Uterus (tissue), 4 donors: ENCODE data around the gene SSH2. TPM values are rescaled to one million over a fixed set of nuclear protein-coding genes. Genes with fewer than 3 reads are reported as not detected.

Source experiments
- DNase-seq, 2 donors: peaks; one replicate each; pipeline ENCODE4 v3.0.0-alpha.2; 2019 to 2020
- H3K27ac ChIP-seq, 2 donors: fragments of 200-600 bp; sonication (generic); 1 replicate in 1 of 2; 2 replicates in 1 of 2; pipeline ENCODE4 v1.5.1; 2016 to 2018
- H3K27me3 ChIP-seq, 2 donors: fragments of 200-600 bp; sonication (generic); one replicate each; pipeline ENCODE4 v1.5.1; 2018 to 2019; ENCODE audit warnings: control low read depth in 1 of 2
- H3K36me3 ChIP-seq, 2 donors: fragments of 200-600 bp; sonication (generic); one replicate each; pipeline ENCODE4 v1.5.1; 2019; ENCODE audit warnings: control low read depth in 1 of 2
- H3K4me1 ChIP-seq, 2 donors: fragments of 200-600 bp; sonication (generic); one replicate each; pipeline ENCODE4 v1.5.1; 2018 to 2019; ENCODE audit warnings: control low read depth in 1 of 2
- H3K4me3 ChIP-seq, 2 donors: fragments of 200-600 bp; sonication (generic); 1 replicate in 1 of 2; 2 replicates in 1 of 2; pipeline ENCODE4 v1.5.1; 2018 to 2019; ENCODE audit warnings: mild to moderate bottlenecking in 1 of 2
- H3K9me3 ChIP-seq, 2 donors: fragments of 200-600 bp; sonication (generic); one replicate each; pipeline ENCODE4 v1.5.1; 2019; ENCODE audit warnings: control low read depth in 1 of 2
- POLR2A ChIP-seq, 2 donors: fragments of 450-650 bp; IDR thresholded peaks; one replicate each; pipeline ENCODE4 v1.6.1; 2016; ENCODE audit warnings: antibody characterized with exemption in 2 of 2, mild to moderate bottlenecking in 1 of 2, moderate library complexity in 1 of 2
- intact Hi-C: fragments of 100-400 bp; cut with DNase I; formaldehyde crosslinking; loops from one replicate; pipeline ENCODE4 v1.15.1; 2023; ENCODE audit warnings: low total_unique reads
- total RNA-seq, 4 donors: library from RNA; depleted of rRNA in 3 of 4; stranded (reverse); fragments of >200 nt in 3 of 4; gene quantifications; one replicate each; pipeline versions ENCODE4 v1.1.0 to v1.2.4, GENCODE V29; 2014 to 2023
- TF ChIP-seq, protein P1 (sequence below), 4 experiments: fragments of 200-600 bp in 2 of 4; fragments of 450-650 bp in 2 of 4; sonication (generic) in 2 of 4; IDR thresholded peaks; one replicate each; pipeline ENCODE4 v1.5.1; 2016 to 2019; ENCODE audit warnings: antibody characterized with exemption in 4 of 4, mild to moderate bottlenecking in 2 of 4, moderate library complexity in 1 of 4
- donor health status: DM: yes; HTN: yes; CAD: no.

SSH2 gene
- total RNA-seq, 4 donors from 2014 or later = 6.9 to 36.9 (median 11.5) TPM

GRCh38 chr17:29720551-29720950 lies 209.5 kb downstream of the SSH2 start:
- Histone ChIP-seq H3K4me3 (no peak overlapping the region), H3K4me1 (peaks cover 0 to 7% of the 10 kb centered on the region in 2 donors), H3K36me3 (no peaks in the 10 kb centered on the region), H3K27me3 (no peaks in the 10 kb centered on the region), H3K27ac (peak overlapping the region in 1 of 2 donors; percentile 78), H3K9me3 (no peaks in the 10 kb centered on the region)
- TF ChIP-seq, protein P1, sequence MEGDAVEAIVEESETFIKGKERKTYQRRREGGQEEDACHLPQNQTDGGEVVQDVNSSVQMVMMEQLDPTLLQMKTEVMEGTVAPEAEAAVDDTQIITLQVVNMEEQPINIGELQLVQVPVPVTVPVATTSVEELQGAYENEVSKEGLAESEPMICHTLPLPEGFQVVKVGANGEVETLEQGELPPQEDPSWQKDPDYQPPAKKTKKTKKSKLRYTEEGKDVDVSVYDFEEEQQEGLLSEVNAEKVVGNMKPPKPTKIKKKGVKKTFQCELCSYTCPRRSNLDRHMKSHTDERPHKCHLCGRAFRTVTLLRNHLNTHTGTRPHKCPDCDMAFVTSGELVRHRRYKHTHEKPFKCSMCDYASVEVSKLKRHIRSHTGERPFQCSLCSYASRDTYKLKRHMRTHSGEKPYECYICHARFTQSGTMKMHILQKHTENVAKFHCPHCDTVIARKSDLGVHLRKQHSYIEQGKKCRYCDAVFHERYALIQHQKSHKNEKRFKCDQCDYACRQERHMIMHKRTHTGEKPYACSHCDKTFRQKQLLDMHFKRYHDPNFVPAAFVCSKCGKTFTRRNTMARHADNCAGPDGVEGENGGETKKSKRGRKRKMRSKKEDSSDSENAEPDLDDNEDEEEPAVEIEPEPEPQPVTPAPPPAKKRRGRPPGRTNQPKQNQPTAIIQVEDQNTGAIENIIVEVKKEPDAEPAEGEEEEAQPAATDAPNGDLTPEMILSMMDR (IDR thresholded peaks at IDR 0.05) = no peak
- TF ChIP-seq POLR2A (IDR thresholded peaks at IDR 0.05) = no peak
- DNase-seq = no peak
- intact Hi-C loops = no loop called here

- no peak overlapping the region for H3K27ac ChIP-seq
- H3K27me3 ChIP-seq = no peaks in the 10 kb centered on the region
- no peak overlapping the region for H3K4me3 ChIP-seq
- H3K9me3 ChIP-seq = no peaks in the 10 kb centered on the region
- H3K36me3 ChIP-seq = no peaks in the 10 kb centered on the region
- H3K4me1 ChIP-seq = peaks cover 0 to 7% of the 10 kb centered on the region in 2 donors
- intact Hi-C loops = no loop called here
- no peak for DNase-seq
- TF ChIP-seq, protein P1 (IDR thresholded peaks at IDR 0.05) = no peak
- no peak for TF ChIP-seq POLR2A (IDR thresholded peaks at IDR 0.05)
These were observed 210.6 kb downstream of the SSH2 start for GRCh38 chr17:29719469-29719868.

- no peak for DNase-seq
- intact Hi-C loops = no loop called here
- Histone ChIP-seq H3K4me1 (peaks cover 0 to 7% of the 10 kb centered on the region in 2 donors), H3K4me3 (no peak overlapping the region), H3K9me3 (no peaks in the 10 kb centered on the region), H3K27ac (no peak overlapping the region), H3K36me3 (no peaks in the 10 kb centered on the region), H3K27me3 (no peaks in the 10 kb centered on the region)
- TF ChIP-seq, protein P1 (IDR thresholded peaks at IDR 0.05) = no peak
- no peak for TF ChIP-seq POLR2A (IDR thresholded peaks at IDR 0.05)
These were observed 211.5 kb downstream of the SSH2 start for GRCh38 chr17:29718446-29719039.

GRCh38 chr17:29717817-29718216 lies 212.2 kb downstream of the SSH2 start:
- Histone ChIP-seq H3K4me3 (no peak overlapping the region), H3K36me3 (no peaks in the 10 kb centered on the region), H3K9me3 (no peaks in the 10 kb centered on the region), H3K27ac (no peak overlapping the region), H3K4me1 (peaks cover 0 to 7% of the 10 kb centered on the region in 2 donors), H3K27me3 (no peaks in the 10 kb centered on the region)
- TF ChIP-seq, protein P1 (IDR thresholded peaks at IDR 0.05) = no peak
- TF ChIP-seq POLR2A (IDR thresholded peaks at IDR 0.05) = no peak
- intact Hi-C loops = no loop called here
- no peak for DNase-seq

GRCh38 chr17:29716566-29716965 lies 213.5 kb downstream of the SSH2 start:
- intact Hi-C loops = no loop called here
- no peak overlapping the region for H3K4me3 ChIP-seq

More at GRCh38 chr17:29716566-29716965, 213.5 kb downstream of the SSH2 start:
- Histone ChIP-seq H3K36me3 (no peaks in the 10 kb centered on the region), H3K27me3 (no peaks in the 10 kb centered on the region), H3K27ac (no peak overlapping the region), H3K9me3 (no peaks in the 10 kb centered on the region), H3K4me1 (peaks cover 0 to 5% of the 10 kb centered on the region in 2 donors)
- TF ChIP-seq POLR2A (IDR thresholded peaks at IDR 0.05) = no peak
- TF ChIP-seq, protein P1 (IDR thresholded peaks at IDR 0.05) = no peak
- DNase-seq = no peak
